HUES48 (cell line): ENCODE measurements around the gene TNKS1BP1.

Experiments used
- H3K27ac ChIP-seq: one replicate; pipeline ENCODE4 v1.7.0; 2013; ENCODE audit warnings: low read depth, low read length, inconsistent platforms
- H3K27me3 ChIP-seq: 2 replicates; pipeline ENCODE4 v1.6.1; 2013; ENCODE audit warnings: mild to moderate bottlenecking, low read length; ENCODE audit not compliant: control insufficient read depth, insufficient read depth
- H3K36me3 ChIP-seq: 2 replicates; pipeline ENCODE4 v1.6.1; 2013; ENCODE audit warnings: low read length; ENCODE audit not compliant: control insufficient read depth, insufficient read depth
- H3K4me1 ChIP-seq: 2 replicates; pipeline ENCODE4 v1.6.1; 2013; ENCODE audit warnings: mild to moderate bottlenecking, low read length; ENCODE audit not compliant: control insufficient read depth, insufficient read depth
- H3K4me3 ChIP-seq: 2 replicates; pipeline ENCODE4 v1.5.1; 2013; ENCODE audit warnings: mild to moderate bottlenecking, low read depth, low read length
- H3K9ac ChIP-seq: 2 replicates; pipeline ENCODE4 v1.6.1; 2013; ENCODE audit warnings: mild to moderate bottlenecking, low read depth, low read length, moderate library complexity
- H3K9me3 ChIP-seq: 2 replicates; pipeline ENCODE4 v1.6.1; 2013; ENCODE audit warnings: low read length; ENCODE audit not compliant: control insufficient read depth, insufficient read depth

Gene TNKS1BP1

DNA sequence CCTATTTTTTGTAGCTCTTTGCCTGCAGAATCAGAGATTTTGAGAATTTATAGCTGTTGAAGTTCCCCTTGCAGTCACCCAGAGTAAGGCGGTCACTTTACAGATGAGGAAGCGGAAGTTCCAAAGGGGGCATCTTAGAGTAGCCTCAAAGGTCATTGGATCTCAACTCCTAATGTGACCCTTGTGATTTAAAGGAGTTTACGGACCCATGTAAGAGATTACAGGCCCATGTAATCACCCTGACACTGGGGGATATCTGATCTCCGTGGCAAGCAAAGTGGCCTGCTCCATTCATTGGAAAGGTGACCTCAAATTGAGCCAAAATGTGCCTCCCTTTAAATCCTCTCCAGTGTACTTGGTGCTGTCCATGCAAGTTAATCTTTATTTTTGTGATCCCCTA lies 29.1 kb upstream of the TNKS1BP1 start:
- Histone ChIP-seq H3K36me3 (no peaks in the 10 kb centered on the region), H3K27ac (no peak overlapping the region), H3K4me1 (peaks cover 5% of the 10 kb centered on the region; the same call in 1 of the 2 replicates), H3K9ac (no peak overlapping the region), H3K9me3 (no peaks in the 10 kb centered on the region), H3K4me3 (no peak overlapping the region), H3K27me3 (no peaks in the 10 kb centered on the region)

GRCh38 chr11:57353446-57353845 lies 28.7 kb upstream of the TNKS1BP1 start:
- no peaks in the 10 kb centered on the region for H3K36me3 ChIP-seq
- no peak overlapping the region for H3K9ac ChIP-seq
- H3K27ac ChIP-seq = no peak overlapping the region
- H3K4me1 ChIP-seq = peaks cover 5% of the 10 kb centered on the region; the same call in 1 of the 2 replicates
- H3K9me3 ChIP-seq = no peaks in the 10 kb centered on the region
- no peaks in the 10 kb centered on the region for H3K27me3 ChIP-seq
- no peak overlapping the region for H3K4me3 ChIP-seq

- no peak overlapping the region for H3K27ac ChIP-seq
Observed at GRCh38 chr11:57353036-57353435, 28.3 kb upstream of the TNKS1BP1 start.

GRCh38 chr11:57349491-57350274 lies 24.9 kb upstream of the TNKS1BP1 start:
- no peak overlapping the region for H3K9ac ChIP-seq

More at GRCh38 chr11:57353036-57353435, 28.3 kb upstream of the TNKS1BP1 start:
- Histone ChIP-seq H3K27me3 (peaks cover 1% of the 10 kb centered on the region; the same call in 1 of the 2 replicates), H3K36me3 (no peaks in the 10 kb centered on the region), H3K9me3 (no peaks in the 10 kb centered on the region), H3K4me1 (peaks cover 5% of the 10 kb centered on the region; the same call in 1 of the 2 replicates), H3K4me3 (no peak overlapping the region), H3K9ac (no peak overlapping the region)

GRCh38 chr11:57348636-57349313 lies 24.0 kb upstream of the TNKS1BP1 start:
- Histone ChIP-seq H3K4me1 (peaks cover 10% of the 10 kb centered on the region), H3K27ac (no peak overlapping the region), H3K36me3 (no peaks in the 10 kb centered on the region), H3K4me3 (no peak overlapping the region), H3K9me3 (no peaks in the 10 kb centered on the region), H3K9ac (no peak overlapping the region), H3K27me3 (peaks cover 11% of the 10 kb centered on the region; the same call in 1 of the 2 replicates)

More at GRCh38 chr11:57349491-57350274, 24.9 kb upstream of the TNKS1BP1 start:
- H3K27me3 ChIP-seq = peaks cover 10% of the 10 kb centered on the region; the same call in 1 of the 2 replicates
- H3K27ac ChIP-seq = no peak overlapping the region
- H3K4me1 ChIP-seq = peaks cover 8% of the 10 kb centered on the region
- no peaks in the 10 kb centered on the region for H3K36me3 ChIP-seq
- peak overlapping the region; percentile 54 for H3K4me3 ChIP-seq
- H3K9me3 ChIP-seq = no peaks in the 10 kb centered on the region

GRCh38 chr11:57348052-57348451 lies 23.3 kb upstream of the TNKS1BP1 start:
- Histone ChIP-seq H3K4me3 (no peak overlapping the region), H3K27ac (no peak overlapping the region), H3K36me3 (no peaks in the 10 kb centered on the region), H3K9me3 (no peaks in the 10 kb centered on the region), H3K27me3 (peaks cover 11% of the 10 kb centered on the region; the same call in 1 of the 2 replicates), H3K4me1 (peaks cover 13% of the 10 kb centered on the region), H3K9ac (no peak overlapping the region)

- H3K9ac ChIP-seq = no peak overlapping the region
- H3K4me1 ChIP-seq = peaks cover 16% of the 10 kb centered on the region
- no peak overlapping the region for H3K4me3 ChIP-seq
- H3K27ac ChIP-seq = no peak overlapping the region
- H3K27me3 ChIP-seq = peaks cover 11% of the 10 kb centered on the region; the same call in 1 of the 2 replicates
- H3K36me3 ChIP-seq = no peaks in the 10 kb centered on the region
- H3K9me3 ChIP-seq = no peaks in the 10 kb centered on the region
Observed at GRCh38 chr11:57347336-57347735, 22.6 kb upstream of the TNKS1BP1 start.

DNA sequence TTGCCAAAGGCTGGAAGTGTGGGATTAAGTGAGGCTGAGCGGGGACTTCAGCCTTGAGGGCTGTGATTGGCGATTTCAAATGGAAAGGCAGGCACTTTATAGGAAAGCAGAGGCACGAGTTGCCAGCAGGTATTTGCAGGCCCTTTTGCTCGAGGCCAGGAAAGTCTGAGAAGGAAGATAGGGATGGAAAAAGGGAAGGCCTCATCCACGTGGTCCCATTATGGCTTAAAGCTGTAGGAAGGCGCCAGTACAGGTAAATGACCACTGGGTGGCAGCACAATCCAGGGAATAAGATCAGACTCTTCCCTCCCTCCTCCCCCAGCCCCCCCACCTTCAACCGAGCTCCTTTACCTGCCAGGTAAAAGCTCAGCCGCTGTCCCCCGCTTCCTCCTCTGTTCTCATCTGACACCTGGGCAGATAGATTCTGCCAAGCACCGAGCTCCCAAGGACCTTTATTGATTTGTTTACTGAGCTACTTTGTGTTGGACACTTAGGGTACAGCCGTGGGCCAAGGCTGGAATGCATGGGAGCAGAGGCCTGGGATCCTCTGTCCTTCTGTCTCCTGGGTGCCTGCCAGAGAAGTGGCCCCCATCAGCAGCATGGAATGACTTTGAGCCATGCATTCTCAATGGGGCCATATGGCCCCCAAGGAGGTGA lies 20.9 kb upstream of the TNKS1BP1 start:
- H3K9ac ChIP-seq = peak overlapping the region; percentile 16; the same call in 1 of the 2 replicates
- no peak overlapping the region for H3K27ac ChIP-seq
- no peak overlapping the region for H3K4me3 ChIP-seq
- peaks cover 19% of the 10 kb centered on the region; the same call in 1 of the 2 replicates for H3K27me3 ChIP-seq
- H3K36me3 ChIP-seq = no peaks in the 10 kb centered on the region
- no peaks in the 10 kb centered on the region for H3K9me3 ChIP-seq
- H3K4me1 ChIP-seq = peaks cover 16% of the 10 kb centered on the region

DNA sequence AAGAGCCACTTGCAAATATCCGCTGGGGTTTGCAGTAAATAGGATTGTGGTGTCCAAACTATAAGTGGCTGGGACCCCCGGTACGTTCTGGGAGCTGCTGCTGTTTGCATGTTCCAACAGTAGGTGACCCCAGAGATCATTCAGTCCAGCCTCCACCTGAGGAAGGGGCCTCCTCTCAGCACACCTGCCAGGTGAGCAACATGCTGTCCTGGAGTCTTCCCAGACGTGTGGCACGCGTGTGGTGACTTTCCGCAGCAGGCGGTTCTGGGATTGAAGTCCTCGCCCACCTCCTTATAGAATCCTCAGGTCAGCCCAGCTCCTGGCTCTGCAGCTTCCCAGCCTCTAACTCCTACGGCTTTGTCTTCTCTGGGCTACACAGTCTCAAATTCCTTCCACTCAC lies 20.1 kb upstream of the TNKS1BP1 start:
- Histone ChIP-seq H3K9ac (no peak overlapping the region), H3K27me3 (peaks cover 22% of the 10 kb centered on the region; the same call in 1 of the 2 replicates), H3K9me3 (no peaks in the 10 kb centered on the region), H3K4me3 (no peak overlapping the region), H3K36me3 (no peaks in the 10 kb centered on the region), H3K27ac (no peak overlapping the region), H3K4me1 (peaks cover 23% of the 10 kb centered on the region)

DNA sequence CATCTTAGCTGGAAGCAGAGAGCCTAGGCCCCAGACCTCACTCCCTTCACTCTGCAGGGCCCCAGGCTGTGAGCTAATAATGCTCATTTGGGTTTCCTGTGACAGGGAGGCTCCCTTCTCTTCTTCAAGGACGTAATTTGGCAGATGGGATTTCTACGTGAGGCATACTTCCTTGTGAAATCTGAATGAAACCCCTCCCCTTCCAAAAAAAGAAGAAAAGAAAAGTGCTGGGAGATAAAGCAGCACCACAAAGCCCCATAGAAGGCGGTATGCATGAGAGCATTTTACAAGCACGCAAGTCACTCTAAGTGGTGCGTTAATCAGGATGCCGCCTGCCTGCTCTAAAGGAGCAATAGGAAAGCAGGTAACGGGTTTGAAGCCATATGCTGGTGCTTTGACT lies 19.1 kb upstream of the TNKS1BP1 start:
- no peak overlapping the region for H3K4me3 ChIP-seq
- peaks cover 23% of the 10 kb centered on the region for H3K4me1 ChIP-seq
- H3K9ac ChIP-seq = no peak overlapping the region
- no peaks in the 10 kb centered on the region for H3K9me3 ChIP-seq
- peaks cover 22% of the 10 kb centered on the region; the same call in 1 of the 2 replicates for H3K27me3 ChIP-seq
- no peaks in the 10 kb centered on the region for H3K36me3 ChIP-seq
- H3K27ac ChIP-seq = no peak overlapping the region
